Mesothelial cell of epicardium (in vitro differentiated cells): Measurements from ENCODE around the gene SBNO1. TPM values are rescaled to one million over a fixed set of nuclear protein-coding genes. Genes with fewer than 3 reads are reported as not detected.

Experiments used
- DNase-seq, 2 experiments: peaks; one replicate each; pipeline ENCODE4 v3.0.0; 2021; ENCODE audit warnings: low spot score in 2 of 2; ENCODE audit not compliant: unreplicated experiment in 2 of 2
- H3K27ac Mint-ChIP-seq: 2 replicates; pipeline ENCODE4 v1.8.0; 2021; ENCODE audit warnings: mixed read lengths
- H3K27me3 Mint-ChIP-seq: 2 replicates; pipeline ENCODE4 v1.8.0; 2021; ENCODE audit warnings: low read depth, mixed read lengths
- H3K36me3 Mint-ChIP-seq: 2 replicates; pipeline ENCODE4 v1.8.0; 2021; ENCODE audit warnings: mixed read lengths
- H3K4me1 Mint-ChIP-seq: 2 replicates; pipeline ENCODE4 v1.8.0; 2021; ENCODE audit warnings: mixed read lengths
- H3K4me3 Mint-ChIP-seq: 2 replicates; pipeline ENCODE4 v1.8.0; 2021; ENCODE audit warnings: mild to moderate bottlenecking, moderate library complexity, mixed read lengths
- H3K9me3 Mint-ChIP-seq: 2 replicates; pipeline ENCODE4 v1.8.0; 2021; ENCODE audit warnings: mixed read lengths
- total RNA-seq: library from RNA; stranded (reverse); gene quantifications from 3 replicates; pipeline ENCODE4 v1.2.1, GENCODE V29; 2021
- TF ChIP-seq, protein P1 (sequence below): fragments of 200-600 bp; sonication (generic); IDR thresholded peaks from one replicate; pipeline ENCODE4 v1.5.0; 2021; ENCODE audit warnings: antibody characterized with exemption; ENCODE audit not compliant: unreplicated experiment

The SBNO1 gene
- total RNA-seq, 1 donor from 2014 or later = 38.0 TPM

DNA sequence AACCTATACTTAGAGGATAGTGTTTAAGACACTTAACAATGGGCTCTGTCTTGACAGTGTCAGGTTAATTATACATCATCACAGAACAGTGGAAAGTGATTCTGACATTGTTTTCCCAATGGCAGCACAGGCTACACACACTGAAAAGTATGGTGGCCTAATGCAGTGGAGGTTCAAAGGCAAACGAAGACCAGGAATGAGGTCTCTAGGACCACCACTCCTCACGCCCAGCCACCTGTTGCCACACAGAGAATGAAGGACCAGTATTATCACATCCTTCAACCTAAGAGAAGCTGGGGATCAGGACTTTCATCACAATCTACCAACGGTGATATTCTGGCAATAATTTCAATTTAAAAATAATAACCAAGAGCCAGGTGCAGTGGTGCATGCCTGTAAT lies 58.4 kb downstream of the SBNO1 start:
- Mint-ChIP-seq H3K9me3 (no peaks in the 10 kb centered on the region), H3K27ac (no peak overlapping the region), H3K4me3 (no peak overlapping the region), H3K27me3 (no peaks in the 10 kb centered on the region), H3K36me3 (peaks cover 39% of the 10 kb centered on the region), H3K4me1 (no peaks in the 10 kb centered on the region)
- TF ChIP-seq, protein P1, sequence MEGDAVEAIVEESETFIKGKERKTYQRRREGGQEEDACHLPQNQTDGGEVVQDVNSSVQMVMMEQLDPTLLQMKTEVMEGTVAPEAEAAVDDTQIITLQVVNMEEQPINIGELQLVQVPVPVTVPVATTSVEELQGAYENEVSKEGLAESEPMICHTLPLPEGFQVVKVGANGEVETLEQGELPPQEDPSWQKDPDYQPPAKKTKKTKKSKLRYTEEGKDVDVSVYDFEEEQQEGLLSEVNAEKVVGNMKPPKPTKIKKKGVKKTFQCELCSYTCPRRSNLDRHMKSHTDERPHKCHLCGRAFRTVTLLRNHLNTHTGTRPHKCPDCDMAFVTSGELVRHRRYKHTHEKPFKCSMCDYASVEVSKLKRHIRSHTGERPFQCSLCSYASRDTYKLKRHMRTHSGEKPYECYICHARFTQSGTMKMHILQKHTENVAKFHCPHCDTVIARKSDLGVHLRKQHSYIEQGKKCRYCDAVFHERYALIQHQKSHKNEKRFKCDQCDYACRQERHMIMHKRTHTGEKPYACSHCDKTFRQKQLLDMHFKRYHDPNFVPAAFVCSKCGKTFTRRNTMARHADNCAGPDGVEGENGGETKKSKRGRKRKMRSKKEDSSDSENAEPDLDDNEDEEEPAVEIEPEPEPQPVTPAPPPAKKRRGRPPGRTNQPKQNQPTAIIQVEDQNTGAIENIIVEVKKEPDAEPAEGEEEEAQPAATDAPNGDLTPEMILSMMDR = no peak
- no peak for DNase-seq

DNA sequence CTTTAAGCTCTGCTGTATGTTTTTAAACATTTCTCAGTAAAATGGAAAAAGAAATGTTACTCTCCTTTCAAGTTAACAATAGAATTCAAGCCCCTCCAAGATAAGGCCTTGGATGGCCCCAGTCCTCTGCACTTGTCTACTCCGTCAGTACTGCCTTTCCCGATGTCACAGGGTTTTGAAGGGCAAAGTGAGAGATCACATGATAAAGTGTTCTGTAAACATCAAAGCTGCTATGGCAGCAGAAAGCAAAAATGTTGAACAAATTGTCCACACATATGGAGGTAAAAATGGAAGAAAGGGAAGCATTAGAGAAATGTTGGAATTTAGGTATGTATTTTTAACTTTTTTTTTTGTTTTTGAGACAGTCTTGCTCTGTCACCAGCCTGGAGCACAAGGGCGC lies 59.5 kb downstream of the SBNO1 start:
- TF ChIP-seq, protein P1 = no peak
- Mint-ChIP-seq H3K9me3 (no peaks in the 10 kb centered on the region), H3K4me3 (no peak overlapping the region), H3K27me3 (no peaks in the 10 kb centered on the region), H3K4me1 (no peaks in the 10 kb centered on the region), H3K27ac (no peak overlapping the region), H3K36me3 (peaks cover 41% of the 10 kb centered on the region)
- no peak for DNase-seq

DNA sequence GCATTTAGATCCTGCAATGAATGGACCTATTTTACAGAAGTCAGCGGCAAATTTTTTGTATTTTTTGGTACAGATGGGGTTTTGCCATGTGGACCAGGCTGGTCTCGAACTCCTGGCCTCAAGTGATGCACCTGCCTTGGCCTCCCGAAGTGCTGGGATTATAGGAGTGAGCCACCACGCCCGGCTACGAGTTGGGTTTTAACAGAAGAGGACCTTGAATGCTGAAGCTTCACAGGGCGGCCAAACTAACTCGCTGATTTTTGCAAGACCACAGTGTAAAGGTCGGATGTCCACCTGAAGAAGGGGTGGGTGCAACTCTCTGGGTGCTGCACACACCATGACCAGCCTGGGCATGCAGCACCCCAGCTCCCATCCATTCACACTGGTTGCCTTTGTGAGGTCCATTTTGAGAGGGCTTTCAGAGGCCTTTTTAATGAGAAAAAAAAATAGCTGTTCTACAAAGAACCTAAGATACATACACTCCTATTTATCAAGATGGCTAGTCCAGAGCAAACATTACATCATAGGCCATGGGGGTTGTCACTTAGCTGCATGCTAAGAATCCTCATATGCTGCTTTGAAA lies 71.4 kb downstream of the SBNO1 start:
- DNase-seq = no peak
- Mint-ChIP-seq H3K36me3 (peaks cover 28% of the 10 kb centered on the region), H3K27ac (no peak overlapping the region), H3K4me1 (no peaks in the 10 kb centered on the region), H3K4me3 (no peak overlapping the region), H3K27me3 (no peaks in the 10 kb centered on the region), H3K9me3 (no peaks in the 10 kb centered on the region)
- TF ChIP-seq, protein P1 = no peak

DNA sequence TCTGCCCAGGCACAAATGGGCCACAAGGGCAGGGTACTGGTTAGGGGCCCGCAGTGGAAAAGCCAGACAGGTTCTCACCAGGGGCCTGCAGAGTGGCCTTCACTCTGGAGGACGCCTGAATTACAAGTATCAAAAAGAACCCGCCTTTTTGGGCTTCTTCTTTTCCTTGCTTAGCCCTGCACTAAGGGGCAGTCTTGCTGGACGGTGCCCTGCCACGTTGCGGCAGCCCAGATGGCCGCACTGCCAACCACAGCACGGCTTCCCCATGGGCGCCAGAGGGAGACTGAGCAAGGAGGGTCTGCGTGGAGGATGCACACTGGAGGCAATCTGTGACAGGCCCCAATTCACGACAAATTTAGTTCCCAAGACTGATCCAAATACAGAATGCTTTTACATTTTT lies 74.7 kb downstream of the SBNO1 start:
- H3K27me3 Mint-ChIP-seq = no peaks in the 10 kb centered on the region
- no peaks in the 10 kb centered on the region for H3K4me1 Mint-ChIP-seq
- TF ChIP-seq, protein P1 = no peak
- H3K9me3 Mint-ChIP-seq = no peaks in the 10 kb centered on the region
- H3K36me3 Mint-ChIP-seq = peaks cover 15% of the 10 kb centered on the region
- no peak overlapping the region for H3K27ac Mint-ChIP-seq
- no peak overlapping the region for H3K4me3 Mint-ChIP-seq
- DNase-seq = no peak

DNA sequence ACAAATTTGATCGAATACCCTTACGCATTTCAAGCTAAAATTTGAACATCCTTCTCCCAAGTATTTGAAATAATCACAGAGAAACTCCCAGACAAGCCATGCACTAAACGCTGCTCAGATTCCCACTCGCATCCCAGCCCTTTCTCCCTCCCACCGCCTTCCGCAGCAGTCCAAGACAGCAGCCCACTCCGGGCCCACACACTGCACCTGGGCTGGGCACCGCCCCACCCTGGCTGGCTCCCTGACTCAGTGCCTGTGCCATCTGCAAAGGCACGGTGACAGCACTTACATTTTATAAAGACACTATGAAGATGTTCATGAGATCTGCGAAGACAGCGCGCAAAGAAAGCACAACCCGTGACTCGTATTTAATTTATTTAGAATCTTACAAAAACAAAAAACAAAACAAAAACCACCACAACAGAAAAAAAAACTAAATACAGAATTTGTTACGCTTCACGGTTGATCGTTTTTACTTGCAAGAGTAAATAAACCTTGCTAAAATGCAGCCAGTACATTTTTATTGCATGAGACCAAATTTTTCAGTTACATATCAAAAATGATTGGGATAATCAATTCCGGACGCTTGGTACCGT lies 75.8 kb downstream of the SBNO1 start:
- TF ChIP-seq, protein P1 = no peak
- Mint-ChIP-seq H3K4me3 (no peak overlapping the region), H3K9me3 (no peaks in the 10 kb centered on the region), H3K27me3 (no peaks in the 10 kb centered on the region), H3K36me3 (peaks cover 13% of the 10 kb centered on the region), H3K27ac (no peak overlapping the region), H3K4me1 (no peaks in the 10 kb centered on the region)
- DNase-seq = no peak
